Neuronal stem cell (in vitro differentiated cells): ENCODE results near the gene DCP1B.
A peak's percentile ranks its signal among the peaks of the same experiment; 100 is the strongest.

Experiments
- DNase-seq: peaks from one replicate; pipeline ENCODE4 v3.0.0-alpha.2; 2013; ENCODE audit warnings: low spot score
- H2AFZ ChIP-seq: one replicate; pipeline ENCODE4 v1.6.1; 2013; ENCODE audit warnings: mild to moderate bottlenecking, low read length, inconsistent platforms
- H2AK5ac ChIP-seq: 2 replicates; pipeline ENCODE4 v1.6.1; 2013; ENCODE audit warnings: low read depth, mild to moderate bottlenecking, inconsistent platforms, low read length, moderate library complexity, mixed read lengths
- H2BK120ac ChIP-seq: 2 replicates; pipeline ENCODE4 v1.6.1; 2013; ENCODE audit warnings: low read depth, mild to moderate bottlenecking, inconsistent platforms, low read length, moderate library complexity, mixed read lengths
- H2BK12ac ChIP-seq: one replicate; pipeline ENCODE4 v1.6.1; 2013; ENCODE audit warnings: low read length, inconsistent platforms
- H2BK15ac ChIP-seq: 2 replicates; pipeline ENCODE4 v1.6.1; 2013; ENCODE audit warnings: mild to moderate bottlenecking, low read length, inconsistent platforms, mixed read lengths
- H2BK5ac ChIP-seq: one replicate; pipeline ENCODE4 v1.6.1; 2013; ENCODE audit warnings: inconsistent platforms, mild to moderate bottlenecking, low read length, moderate library complexity
- H3K14ac ChIP-seq: one replicate; pipeline ENCODE4 v1.6.1; 2013; ENCODE audit warnings: low read length, inconsistent platforms
- H3K18ac ChIP-seq: 2 replicates; pipeline ENCODE4 v1.6.1; 2013; ENCODE audit warnings: low read length, inconsistent platforms
- H3K23ac ChIP-seq: 2 replicates; pipeline ENCODE4 v1.6.1; 2013; ENCODE audit warnings: low read depth, mild to moderate bottlenecking, mixed read lengths, low read length, inconsistent platforms; ENCODE audit not compliant: poor library complexity
- H3K27ac ChIP-seq: replicated peaks from 3 replicates; pipeline ENCODE4 v1.5.1; 2013; ENCODE audit warnings: low read length, inconsistent platforms
- H3K27me3 ChIP-seq, 3 experiments: 2 replicates each; pipeline ENCODE4 v1.6.1; 2013; ENCODE audit warnings: low read length in 3 of 3, mild to moderate bottlenecking in 2 of 3, inconsistent platforms in 1 of 3, low read depth in 1 of 3, mixed read lengths in 1 of 3, moderate library complexity in 1 of 3; ENCODE audit not compliant: control insufficient read depth in 3 of 3, insufficient read depth in 3 of 3
- H3K36me3 ChIP-seq, 2 donors: replicated peaks in 1 of 2; 2 replicates each; pipeline ENCODE4 v1.6.1; 2013; ENCODE audit warnings: low read length in 2 of 2; ENCODE audit not compliant: control insufficient read depth in 2 of 2, insufficient read depth in 2 of 2
- H3K4ac ChIP-seq: 2 replicates; pipeline ENCODE4 v1.6.1; 2013; ENCODE audit warnings: inconsistent platforms, mild to moderate bottlenecking, low read length, moderate library complexity
- H3K4me1 ChIP-seq, 2 donors: 1 replicate in 1 of 2; 2 replicates in 1 of 2; pipeline ENCODE4 v1.6.1; 2013; ENCODE audit warnings: low read length in 2 of 2, low read depth in 1 of 2; ENCODE audit not compliant: control insufficient read depth in 2 of 2, insufficient read depth in 1 of 2
- H3K4me2 ChIP-seq: one replicate; pipeline ENCODE4 v1.6.1; 2013; ENCODE audit warnings: mild to moderate bottlenecking, low read length, inconsistent platforms; ENCODE audit not compliant: insufficient read depth, poor library complexity, severe bottlenecking
- H3K4me3 ChIP-seq, 2 donors: 2 replicates each; pipeline ENCODE4 v1.5.1; 2013; ENCODE audit warnings: low read length in 2 of 2, mild to moderate bottlenecking in 2 of 2, inconsistent platforms in 1 of 2, moderate library complexity in 1 of 2
- H3K79me1 ChIP-seq: one replicate; pipeline ENCODE4 v1.6.1; 2013; ENCODE audit warnings: low read depth, mild to moderate bottlenecking, inconsistent platforms, low read length, moderate library complexity
- H3K9ac ChIP-seq: one replicate; pipeline ENCODE4 v1.6.1; 2013; ENCODE audit warnings: mild to moderate bottlenecking, low read depth, low read length, inconsistent platforms; ENCODE audit not compliant: poor library complexity
- H3K9me3 ChIP-seq, 2 donors: replicated peaks in 1 of 2; 2 replicates each; pipeline versions ENCODE3 to v1.6.1; 2013; ENCODE audit warnings: low read length in 2 of 2, mild to moderate bottlenecking in 2 of 2, inconsistent platforms in 1 of 2, low read depth in 1 of 2, mixed read lengths in 1 of 2, moderate library complexity in 1 of 2; ENCODE audit not compliant: control insufficient read depth in 2 of 2, insufficient read depth in 1 of 2
- H4K8ac ChIP-seq: one replicate; pipeline ENCODE4 v1.6.1; 2013; ENCODE audit warnings: low read depth, mild to moderate bottlenecking, inconsistent platforms, low read length, moderate library complexity
- H4K91ac ChIP-seq: one replicate; pipeline ENCODE4 v1.6.1; 2013; ENCODE audit warnings: low read length, low read depth, mild to moderate bottlenecking, inconsistent platforms; ENCODE audit not compliant: poor library complexity
- WGBS, 2 donors: extraction: QIAGEN DNeasy Blood & Tissue Kit; methylation state at CpG; one replicate each; pipeline ENCODE4 v1.1.7; 2013; ENCODE audit warnings: missing lambda C conversion rate in 2 of 2, mixed read lengths in 1 of 2; ENCODE audit not compliant: insufficient read length in 2 of 2, insufficient replicate concordance in 1 of 2; ENCODE audit errors: extremely low coverage in 2 of 2; 5-methylcytosine and 5-hydroxymethylcytosine counted together

DCP1B gene

DNA sequence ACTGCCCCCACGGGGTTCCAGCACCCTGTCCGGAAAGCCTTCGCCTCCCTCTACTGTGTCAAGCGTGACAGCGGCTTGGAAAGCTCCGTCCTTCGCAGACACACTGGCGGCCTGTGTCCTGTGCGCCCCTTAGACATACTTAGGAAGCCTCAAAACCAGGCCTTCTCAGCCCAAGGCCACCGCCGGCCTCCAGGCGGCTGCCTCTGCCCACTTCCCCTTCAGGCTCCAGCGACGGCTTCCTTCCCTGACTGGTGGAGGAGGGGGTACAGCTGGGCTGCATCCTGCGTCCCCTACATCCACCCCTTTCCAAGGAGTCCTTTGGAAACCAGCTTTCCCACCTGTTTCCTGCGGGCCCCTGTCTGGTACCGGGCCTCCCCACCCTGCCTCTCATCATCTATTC lies 83.3 kb downstream of the DCP1B start:
- H3K23ac ChIP-seq = no peak overlapping the region
- H4K8ac ChIP-seq = no peak overlapping the region
- no peak overlapping the region for H2AFZ ChIP-seq
- H3K9me3 ChIP-seq = no peaks in the 10 kb centered on the region
- no peak overlapping the region for H2BK120ac ChIP-seq
- no peak overlapping the region for H4K91ac ChIP-seq
- DNase-seq = no peak
- H2BK12ac ChIP-seq = no peak overlapping the region
- H3K4me2 ChIP-seq = no peak overlapping the region
- no peak overlapping the region for H3K4ac ChIP-seq
- H3K36me3 ChIP-seq = no peaks in the 10 kb centered on the region
- no CpG with 5 or more reads among the region's 17 CpGs for WGBS, 2 donors
- no peak overlapping the region for H3K4me3 ChIP-seq
- peak overlapping the region; percentile 4 for H3K14ac ChIP-seq
- H2BK5ac ChIP-seq = no peak overlapping the region
- H3K27me3 ChIP-seq = no peaks in the 10 kb centered on the region
- H3K18ac ChIP-seq = peak overlapping the region; percentile 46
- peak overlapping the region; percentile 51 for H2AK5ac ChIP-seq
- H3K9ac ChIP-seq = no peak overlapping the region
- H3K27ac ChIP-seq = no peak overlapping the region
- no peaks in the 10 kb centered on the region for H3K79me1 ChIP-seq
- H3K4me1 ChIP-seq = peaks cover 0 to 30% of the 10 kb centered on the region in 2 donors
- H2BK15ac ChIP-seq = no peak overlapping the region

DNA sequence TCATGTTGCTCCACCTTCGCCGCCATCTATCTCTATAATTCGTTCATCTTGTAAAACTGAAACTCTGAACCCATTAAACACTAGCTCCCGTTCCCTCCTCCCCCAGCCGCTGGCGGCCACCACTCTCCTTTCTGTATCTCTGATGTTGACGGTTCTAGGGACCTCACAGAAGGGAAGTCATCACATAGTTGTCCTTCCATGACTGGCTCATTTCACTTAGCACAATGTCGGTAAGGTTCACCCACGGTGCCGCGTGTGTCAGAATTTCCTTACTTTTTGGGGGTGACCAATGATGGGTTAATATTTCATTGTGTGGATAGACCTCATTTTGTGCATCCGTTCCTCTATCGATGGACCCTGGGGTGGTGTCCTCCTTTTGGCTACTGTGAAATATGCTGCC lies 83.8 kb downstream of the DCP1B start:
- H3K4ac ChIP-seq = no peak overlapping the region
- H3K79me1 ChIP-seq = no peaks in the 10 kb centered on the region
- WGBS, 2 donors = no CpG with 5 or more reads among the region's 13 CpGs
- H3K9ac ChIP-seq = no peak overlapping the region
- no peak overlapping the region for H3K27ac ChIP-seq
- no peak overlapping the region for H3K14ac ChIP-seq
- H4K91ac ChIP-seq = no peak overlapping the region
- H3K9me3 ChIP-seq = no peaks in the 10 kb centered on the region
- no peak overlapping the region for H3K4me2 ChIP-seq
- H3K4me3 ChIP-seq = no peak overlapping the region
- no peak overlapping the region for H4K8ac ChIP-seq
- H2BK12ac ChIP-seq = no peak overlapping the region
- no peak overlapping the region for H2AK5ac ChIP-seq
- H2AFZ ChIP-seq = no peak overlapping the region
- H2BK120ac ChIP-seq = no peak overlapping the region
- peaks cover 0 to 30% of the 10 kb centered on the region in 2 donors for H3K4me1 ChIP-seq
- H2BK15ac ChIP-seq = no peak overlapping the region
- H2BK5ac ChIP-seq = no peak overlapping the region
- peaks cover 0 to 3% (median 0%) of the 10 kb centered on the region in 3 experiments for H3K27me3 ChIP-seq
- no peak overlapping the region for H3K23ac ChIP-seq
- H3K18ac ChIP-seq = no peak overlapping the region
- H3K36me3 ChIP-seq = no peaks in the 10 kb centered on the region
- DNase-seq = no peak

DNA sequence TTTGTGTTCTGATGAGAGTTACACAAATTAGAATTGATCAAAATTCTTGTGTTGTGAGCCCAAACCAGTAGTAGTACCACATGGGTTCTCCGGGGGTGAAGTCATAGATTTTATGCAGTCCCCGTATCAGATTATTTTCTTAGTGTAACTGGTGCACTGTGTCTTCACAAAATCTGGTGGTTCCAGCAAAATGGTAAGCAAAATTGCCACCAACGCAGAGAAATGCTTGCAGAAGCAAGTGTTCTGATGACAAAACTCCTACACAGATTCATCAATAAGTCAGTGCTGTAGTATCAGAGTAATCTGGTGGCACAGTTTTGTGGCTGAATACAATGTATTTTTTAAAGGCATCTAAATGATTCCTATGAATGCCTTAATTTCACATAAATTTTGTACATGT lies 84.5 kb downstream of the DCP1B start:
- H3K4me3 ChIP-seq = no peak overlapping the region
- no peak overlapping the region for H2BK15ac ChIP-seq
- H3K27ac ChIP-seq = no peak overlapping the region
- no peak overlapping the region for H3K23ac ChIP-seq
- no peak overlapping the region for H3K18ac ChIP-seq
- no peak overlapping the region for H2BK5ac ChIP-seq
- H3K36me3 ChIP-seq = no peaks in the 10 kb centered on the region
- no peaks in the 10 kb centered on the region for H3K9me3 ChIP-seq
- no peak overlapping the region for H3K9ac ChIP-seq
- H3K14ac ChIP-seq = no peak overlapping the region
- no peak for DNase-seq
- no peak overlapping the region for H3K4ac ChIP-seq
- WGBS, 2 donors = no CpG with 5 or more reads among the region's 3 CpGs
- no peak overlapping the region for H2BK12ac ChIP-seq
- no peak overlapping the region for H3K4me2 ChIP-seq
- no peak overlapping the region for H2AFZ ChIP-seq
- H3K4me1 ChIP-seq = peaks cover 0 to 27% of the 10 kb centered on the region in 2 donors
- peaks cover 0 to 7% (median 0%) of the 10 kb centered on the region in 3 experiments for H3K27me3 ChIP-seq
- no peak overlapping the region for H4K8ac ChIP-seq
- H4K91ac ChIP-seq = no peak overlapping the region
- H3K79me1 ChIP-seq = peaks cover 2% of the 10 kb centered on the region
- no peak overlapping the region for H2BK120ac ChIP-seq
- no peak overlapping the region for H2AK5ac ChIP-seq

DNA sequence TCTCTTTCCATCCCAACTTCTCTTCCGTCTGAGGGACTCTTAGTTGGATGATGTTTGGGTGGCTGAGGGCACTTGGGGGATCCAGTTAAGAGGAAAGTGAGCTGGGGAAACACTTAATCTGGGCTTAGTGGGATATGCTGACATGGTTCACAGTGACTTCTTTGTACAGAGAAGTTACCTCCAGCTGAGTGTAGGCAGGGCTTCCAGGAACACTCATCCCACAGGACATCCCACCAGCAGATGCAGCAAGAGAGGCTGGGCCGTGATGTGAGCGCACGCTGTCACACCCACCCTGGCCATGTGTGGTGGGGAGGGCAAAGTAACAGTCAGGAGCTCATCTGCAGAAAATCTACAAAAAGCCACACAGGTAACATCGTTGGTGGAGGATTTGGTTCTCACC lies 85.0 kb downstream of the DCP1B start:
- Histone ChIP-seq H3K9ac (no peak overlapping the region), H3K4ac (no peak overlapping the region), H3K23ac (no peak overlapping the region), H3K9me3 (no peaks in the 10 kb centered on the region), H2BK12ac (no peak overlapping the region), H3K4me3 (no peak overlapping the region), H3K79me1 (peaks cover 2% of the 10 kb centered on the region), H2BK15ac (peak overlapping the region; percentile 15), H3K4me2 (no peak overlapping the region), H2AFZ (no peak overlapping the region), H3K27me3 (peaks cover 0 to 7% (median 0%) of the 10 kb centered on the region in 3 experiments), H3K4me1 (peaks cover 0 to 26% of the 10 kb centered on the region in 2 donors), H3K18ac (peak overlapping the region; percentile 81), H2BK120ac (no peak overlapping the region), H2BK5ac (no peak overlapping the region), H4K8ac (no peak overlapping the region), H3K36me3 (no peaks in the 10 kb centered on the region), H4K91ac (no peak overlapping the region), H3K27ac (no peak overlapping the region), H2AK5ac (peak overlapping the region; percentile 2), H3K14ac (peak overlapping the region; percentile 56)
- WGBS, 2 donors = no CpG with 5 or more reads among the region's 5 CpGs
- no peak for DNase-seq
